ENCODE data around the gene ESRRB.

Gene ESRRB

DNA sequence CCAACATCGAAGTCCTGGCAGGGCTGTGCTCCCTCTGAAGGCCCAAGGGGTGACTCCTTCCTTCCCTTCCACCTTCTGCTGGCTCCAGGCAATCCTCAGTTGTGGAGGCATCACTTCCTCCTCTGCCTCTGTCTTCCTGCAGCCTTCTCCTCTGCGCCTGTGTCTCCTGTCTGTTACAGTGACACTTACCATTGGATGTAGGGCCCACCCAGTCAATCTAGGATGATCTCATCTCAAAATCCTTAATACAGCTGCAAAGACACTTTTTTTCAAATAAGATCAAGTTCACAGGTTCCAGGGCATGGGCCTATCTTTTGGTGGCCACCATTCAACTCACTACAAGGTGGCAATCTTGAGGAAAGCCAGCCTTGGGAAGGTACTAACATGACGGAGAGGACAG is 155.1 kb downstream of the ESRRB start:
- TF ChIP-seq REST (IDR thresholded peaks at IDR 0.05; ENCODE audit: insufficient read depth in 1 of 2, low read depth in 2 of 2, low read length in 2 of 2) (no peak), POLR2AphosphoS5 (IDR thresholded peaks at IDR 0.05; ENCODE audit: low read depth, low read length) (no peak), FOXP2 (optimal IDR thresholded peaks at IDR 0.05; ENCODE audit: borderline replicate concordance, extremely low read depth, extremely low read length, insufficient read depth) (no peak), SIN3A (IDR thresholded peaks at IDR 0.05; ENCODE audit: borderline replicate concordance, insufficient read depth, low read length) (no peak), TAF1 (IDR thresholded peaks at IDR 0.05; ENCODE audit: borderline replicate concordance, insufficient read depth, low read length) (no peak)

DNA sequence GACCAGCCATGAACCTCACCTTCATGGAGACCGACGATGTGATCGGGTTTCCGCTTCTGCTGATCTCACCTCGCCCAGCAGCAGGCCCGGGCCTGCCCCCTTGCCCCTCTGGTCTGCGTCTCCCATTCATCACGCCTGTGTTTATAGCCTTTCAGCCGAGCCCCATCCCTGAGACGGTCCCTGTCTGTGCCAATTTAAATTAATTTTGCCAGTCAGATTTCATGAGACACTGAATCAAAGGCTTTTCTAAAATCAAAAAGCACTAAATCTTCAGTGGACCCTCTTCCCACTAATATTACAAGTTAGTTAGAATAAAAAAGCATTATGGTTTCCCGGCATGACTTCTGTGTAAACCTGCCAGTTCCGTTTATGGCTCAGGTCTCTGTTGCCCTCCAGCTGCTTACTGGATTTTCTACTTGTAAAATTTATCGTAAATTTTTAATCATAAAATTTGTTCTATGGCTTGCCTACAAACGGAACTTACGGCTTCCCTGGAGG is 155.9 kb downstream of the ESRRB start:
- TF ChIP-seq REST (IDR thresholded peaks at IDR 0.05; ENCODE audit: insufficient read depth in 1 of 2, low read depth in 2 of 2, low read length in 2 of 2) (no peak), TAF1 (IDR thresholded peaks at IDR 0.05; ENCODE audit: borderline replicate concordance, insufficient read depth, low read length) (no peak), SIN3A (IDR thresholded peaks at IDR 0.05; ENCODE audit: borderline replicate concordance, insufficient read depth, low read length) (no peak), FOXP2 (optimal IDR thresholded peaks at IDR 0.05; ENCODE audit: borderline replicate concordance, extremely low read depth, extremely low read length, insufficient read depth) (no peak), POLR2AphosphoS5 (IDR thresholded peaks at IDR 0.05; ENCODE audit: low read depth, low read length) (no peak)

DNA sequence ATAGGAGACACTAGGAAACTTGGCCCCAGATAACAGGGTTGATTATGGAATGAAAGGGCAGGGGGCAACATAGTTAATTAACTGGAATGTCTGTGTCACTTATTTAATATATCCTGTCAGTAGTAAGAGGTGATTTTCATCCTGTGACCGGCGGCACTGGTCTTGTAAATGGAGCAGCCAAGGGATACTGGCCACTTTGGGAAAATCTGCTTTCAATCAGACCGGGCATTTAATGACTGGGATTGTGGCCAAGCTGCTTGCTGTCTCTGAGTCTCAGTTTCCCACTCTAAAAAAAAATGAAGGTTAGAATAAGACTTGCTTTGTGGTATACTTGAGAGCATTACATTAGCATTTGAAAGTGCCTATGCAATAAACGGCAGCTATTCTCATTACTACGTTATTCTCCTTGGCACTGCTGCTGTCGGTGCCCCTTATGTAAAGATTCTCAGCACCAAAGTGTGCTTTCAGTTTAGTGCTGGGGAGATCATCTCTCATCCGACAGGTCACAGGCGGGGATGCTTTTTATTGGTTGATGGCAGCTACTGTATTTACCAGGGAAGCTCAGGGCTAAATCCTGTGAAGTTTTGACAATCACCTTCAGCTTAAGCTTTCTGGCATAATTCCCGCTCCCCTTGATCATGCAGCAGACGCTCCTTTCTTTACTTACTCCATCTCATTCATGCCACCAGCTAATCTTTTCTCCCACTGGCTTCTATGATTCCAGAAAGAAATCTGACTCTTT is 162.1 kb downstream of the ESRRB start:
- TF ChIP-seq SIN3A (IDR thresholded peaks at IDR 0.05; ENCODE audit: borderline replicate concordance, insufficient read depth, low read length): no peak
- no peak for TF ChIP-seq REST (IDR thresholded peaks at IDR 0.05; ENCODE audit: insufficient read depth in 1 of 2, low read depth in 2 of 2, low read length in 2 of 2)
- TF ChIP-seq FOXP2 (optimal IDR thresholded peaks at IDR 0.05; ENCODE audit: borderline replicate concordance, extremely low read depth, extremely low read length, insufficient read depth): no peak
- no peak for TF ChIP-seq POLR2AphosphoS5 (IDR thresholded peaks at IDR 0.05; ENCODE audit: low read depth, low read length)
- TF ChIP-seq TAF1 (IDR thresholded peaks at IDR 0.05; ENCODE audit: borderline replicate concordance, insufficient read depth, low read length): no peak

- TF ChIP-seq POLR2AphosphoS5 (IDR thresholded peaks at IDR 0.05; ENCODE audit: low read depth, low read length): no peak
- TF ChIP-seq REST (IDR thresholded peaks at IDR 0.05; ENCODE audit: insufficient read depth in 1 of 2, low read depth in 2 of 2, low read length in 2 of 2): no peak
- TF ChIP-seq TAF1 (IDR thresholded peaks at IDR 0.05; ENCODE audit: borderline replicate concordance, insufficient read depth, low read length): no peak
- no peak for TF ChIP-seq SIN3A (IDR thresholded peaks at IDR 0.05; ENCODE audit: borderline replicate concordance, insufficient read depth, low read length)
- TF ChIP-seq FOXP2 (optimal IDR thresholded peaks at IDR 0.05; ENCODE audit: borderline replicate concordance, extremely low read depth, extremely low read length, insufficient read depth): no peak
Measured at GRCh38 chr14:76538648-76539008, 162.7 kb downstream of the ESRRB start.

Data from PFSK-1 (cell line).